PC-3 (cell line): ENCODE measurements around the gene PGBD5. TPM values are rescaled to one million over a fixed set of nuclear protein-coding genes. Genes with fewer than 3 reads are reported as not detected.

Experiments used
- ATAC-seq: fragments of 200-7000 bp; cut with Tn5 transposase; 2 replicates; pipeline ENCODE4 v1.9.1; 2020; ENCODE audit warnings: mild to moderate bottlenecking, moderate library complexity
- BruUV-seq: library from RNA; stranded (reverse); fragments of 400-500 nt; replicated peaks from 2 replicates; lab custom pipeline; 2021; lab: Mats Ljungman, UMichigan
- CTCF ChIA-PET: fragments of 300-600 bp; sonication (Branson Sonifier 250); formaldehyde crosslinking; loops from one replicate; lab custom pipeline; 2022; ENCODE audit warnings: antibody characterized with exemption; lab: Charles Lee
- POLR2A ChIA-PET: fragments of 300-600 bp; sonication (Branson Sonifier 250); formaldehyde crosslinking; loops from one replicate; lab custom pipeline; 2022; ENCODE audit warnings: antibody characterized with exemption; ENCODE audit not compliant: unreplicated experiment; lab: Charles Lee
- DNase-seq: peaks from one replicate; pipeline ENCODE4 v3.0.0-alpha.2; 2015
- H2AFZ ChIP-seq: fragments of 300-600 bp; sonication (generic); 2 replicates; pipeline ENCODE4 v1.6.0; 2016; ENCODE audit warnings: antibody characterized with exemption, low read length
- H3F3A ChIP-seq: fragments of 300-600 bp; sonication (generic); one replicate; pipeline ENCODE4 v1.6.0; 2017; ENCODE audit warnings: antibody characterized with exemption, low read length, control low read depth, mild to moderate bottlenecking; ENCODE audit not compliant: unreplicated experiment
- H3K27ac ChIP-seq: fragments of 300-600 bp; sonication (generic); 2 replicates; pipeline ENCODE4 v1.5.1; 2016; ENCODE audit warnings: mild to moderate bottlenecking, low read length
- H3K27me3 ChIP-seq: fragments of 300-600 bp; sonication (generic); 2 replicates; pipeline ENCODE4 v1.6.1; 2016; ENCODE audit warnings: low read length, mixed read lengths
- H3K36me3 ChIP-seq: fragments of 300-600 bp; sonication (generic); 2 replicates; pipeline ENCODE4 v1.6.1; 2016; ENCODE audit warnings: low read depth, mixed run types, low read length, mixed read lengths
- H3K4me1 ChIP-seq: fragments of 300-600 bp; sonication (generic); 2 replicates; pipeline ENCODE4 v1.5.1; 2016; ENCODE audit warnings: low read length; ENCODE audit not compliant: insufficient read depth
- H3K4me2 ChIP-seq: fragments of 300-600 bp; sonication (generic); 2 replicates; pipeline ENCODE4 v1.6.0; 2016; ENCODE audit warnings: low read length
- H3K4me3 ChIP-seq: fragments of 300-600 bp; sonication (generic); 2 replicates; pipeline ENCODE4 v1.5.1; 2016; ENCODE audit warnings: mild to moderate bottlenecking, low read length, mixed read lengths
- H3K79me2 ChIP-seq: fragments of 300-600 bp; sonication (generic); 2 replicates; pipeline ENCODE4 v1.6.1; 2017; ENCODE audit warnings: low read length, mixed read lengths
- H3K9ac ChIP-seq: fragments of 300-600 bp; sonication (generic); 2 replicates; pipeline ENCODE4 v1.6.0; 2016; ENCODE audit warnings: mild to moderate bottlenecking, low read length
- H3K9me2 ChIP-seq: fragments of 300-600 bp; sonication (generic); replicated peaks from 2 replicates; pipeline ENCODE4 v1.6.1; 2016; ENCODE audit warnings: mixed run types, low read length, mixed read lengths
- H3K9me3 ChIP-seq: fragments of 300-600 bp; sonication (generic); 2 replicates; pipeline ENCODE4 v1.6.1; 2016; ENCODE audit warnings: low read length, mixed read lengths
- H4K20me1 ChIP-seq: fragments of 300-600 bp; sonication (generic); 2 replicates; pipeline ENCODE4 v1.6.1; 2016; ENCODE audit warnings: low read length, mixed read lengths
- CTCF ChIP-seq: fragments of 300-600 bp; sonication (generic); conservative IDR thresholded peaks from 2 replicates; pipeline ENCODE4 v1.5.1; 2017; ENCODE audit warnings: antibody characterized with exemption, low read depth, mild to moderate bottlenecking, low read length
- EZH2 ChIP-seq: fragments of 300-600 bp; sonication (generic); IDR thresholded peaks from one replicate; pipeline ENCODE4 v1.6.1; 2017; ENCODE audit warnings: antibody characterized with exemption, mild to moderate bottlenecking, low read length; ENCODE audit not compliant: unreplicated experiment
- EZH2phosphoT487 ChIP-seq: fragments of 300-600 bp; sonication (generic); IDR thresholded peaks from 2 replicates; pipeline ENCODE4 v1.6.1; 2018; ENCODE audit warnings: mild to moderate bottlenecking, antibody characterized with exemption, low read length, borderline replicate concordance
- intact Hi-C: fragments of 100-400 bp; cut with micrococcal nuclease; formaldehyde crosslinking; loops from 2 replicates; pipeline ENCODE4 v1.9.0; 2023
- total RNA-seq: library from RNA; depleted of rRNA; stranded (reverse); fragments of >200 nt; gene quantifications from 2 replicates; pipeline ENCODE4 v1.2.3, GENCODE V29; 2014

Gene PGBD5
- total RNA-seq, 1 experiment from 2014 or later, result under 0.01 TPM

DNA sequence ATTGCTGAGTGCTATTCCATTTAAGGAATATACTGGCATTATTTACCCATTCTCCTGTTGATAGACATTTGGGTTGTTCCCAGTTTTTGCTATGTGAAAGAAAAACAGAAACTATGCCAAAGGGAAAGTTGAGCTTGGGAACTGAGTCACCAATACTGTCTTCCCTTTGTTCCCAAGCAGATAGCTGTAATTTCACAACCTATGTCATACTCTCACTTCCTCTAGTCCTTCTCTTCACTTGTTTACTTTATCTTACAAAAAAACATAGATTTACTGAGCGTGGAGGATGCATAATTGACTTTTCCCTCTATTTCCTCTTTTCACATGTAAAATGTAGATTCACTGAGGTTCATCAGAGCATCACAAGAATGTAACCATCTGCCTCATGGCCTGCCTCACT lies 32.4 kb upstream of the PGBD5 start:
- ChIA-PET POLR2A (no interaction called here), CTCF (no interaction called here)
- H3K4me1 ChIP-seq, result peaks cover 19% of the 10 kb centered on the region
- no peaks in the 10 kb centered on the region for H3F3A ChIP-seq
- H3K4me3 ChIP-seq, result no peak overlapping the region
- no peak overlapping the region for H2AFZ ChIP-seq
- peak overlapping the region; percentile 37 for H3K4me2 ChIP-seq
- H3K36me3 ChIP-seq, result no peaks in the 10 kb centered on the region
- peak; percentile 67 for DNase-seq
- no peaks in the 10 kb centered on the region for H3K9me2 ChIP-seq
- ATAC-seq, result peak; percentile 45; the same call in 1 of the 2 replicates
- no peaks in the 10 kb centered on the region for H4K20me1 ChIP-seq
- peaks cover 62% of the 10 kb centered on the region for H3K27me3 ChIP-seq
- peak overlapping the region; percentile 5; the same call in 1 of the 2 replicates for H3K9ac ChIP-seq
- H3K9me3 ChIP-seq, result no peaks in the 10 kb centered on the region
- intact Hi-C loops, result no loop called here
- TF ChIP-seq CTCF, result no peak
- no peak for TF ChIP-seq EZH2phosphoT487
- BruUV-seq, result no TSS peak
- H3K27ac ChIP-seq, result peak overlapping the region; percentile 62
- no peaks in the 10 kb centered on the region for H3K79me2 ChIP-seq

DNA sequence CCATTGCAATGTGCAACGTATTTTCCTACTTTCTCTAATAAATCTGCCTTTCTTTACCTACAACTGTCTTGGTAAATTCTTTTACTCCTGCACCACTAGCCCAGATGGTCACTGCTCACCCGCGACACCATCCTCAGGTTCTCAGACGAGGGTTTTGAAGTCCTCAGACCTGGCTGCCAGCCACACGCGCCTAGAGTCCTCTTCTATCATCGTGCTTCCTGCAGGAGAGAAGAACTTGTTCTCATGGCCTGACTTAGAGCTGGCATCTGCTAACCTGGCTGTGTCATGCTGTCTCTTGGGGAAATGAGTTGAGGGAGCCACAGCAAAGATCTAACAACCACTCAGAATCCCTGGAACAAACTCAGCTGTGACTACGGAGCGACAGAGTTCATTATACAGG lies 30.3 kb upstream of the PGBD5 start:
- ChIA-PET POLR2A (no interaction called here), CTCF (no interaction called here)
- Histone ChIP-seq H3K36me3 (no peaks in the 10 kb centered on the region), H3K4me2 (no peak overlapping the region), H3K79me2 (no peaks in the 10 kb centered on the region), H3F3A (no peaks in the 10 kb centered on the region), H4K20me1 (no peaks in the 10 kb centered on the region), H3K9me2 (no peaks in the 10 kb centered on the region), H3K27ac (no peak overlapping the region), H3K4me1 (peaks cover 19% of the 10 kb centered on the region), H3K4me3 (no peak overlapping the region), H3K9ac (no peak overlapping the region), H2AFZ (no peak overlapping the region), H3K9me3 (no peaks in the 10 kb centered on the region), H3K27me3 (peaks cover 68% of the 10 kb centered on the region)
- DNase-seq (no peak), ATAC-seq (no peak)
- BruUV-seq, result no TSS peak
- TF ChIP-seq EZH2 (no peak), EZH2phosphoT487 (no peak), CTCF (no peak)
- intact Hi-C loops, result no loop called here

DNA sequence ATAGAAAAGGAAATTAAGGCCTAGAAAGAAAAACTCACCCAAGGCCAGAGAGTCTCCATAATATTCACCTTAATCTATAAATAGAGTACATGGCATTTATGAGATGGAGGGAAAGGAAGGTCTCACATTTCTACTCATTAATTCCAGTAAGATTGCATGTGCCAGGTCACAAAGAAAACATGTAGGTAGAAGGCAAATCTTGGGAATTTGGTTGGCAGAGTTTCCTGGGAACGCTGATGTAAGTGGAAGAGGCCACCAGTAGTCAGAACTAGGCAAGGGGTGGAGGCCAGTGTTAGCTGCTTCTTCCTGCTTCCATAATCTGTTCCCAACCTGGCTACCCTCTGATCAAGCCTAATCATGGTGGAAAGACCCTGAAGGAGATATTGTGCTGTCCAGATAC lies 29.2 kb upstream of the PGBD5 start:
- DNase-seq (no peak), ATAC-seq (no peak)
- intact Hi-C loops, result no loop called here
- peaks cover 19% of the 10 kb centered on the region for H3K4me1 ChIP-seq
- H3F3A ChIP-seq, result no peaks in the 10 kb centered on the region
- H3K4me2 ChIP-seq, result no peak overlapping the region
- no peaks in the 10 kb centered on the region for H4K20me1 ChIP-seq
- H2AFZ ChIP-seq, result no peak overlapping the region
- H3K9ac ChIP-seq, result no peak overlapping the region
- no peak overlapping the region for H3K4me3 ChIP-seq
- H3K79me2 ChIP-seq, result no peaks in the 10 kb centered on the region
- H3K27me3 ChIP-seq, result peaks cover 60% of the 10 kb centered on the region
- no peaks in the 10 kb centered on the region for H3K9me2 ChIP-seq
- no peak overlapping the region for H3K27ac ChIP-seq
- H3K36me3 ChIP-seq, result no peaks in the 10 kb centered on the region
- no peaks in the 10 kb centered on the region for H3K9me3 ChIP-seq
- ChIA-PET POLR2A (no interaction called here), CTCF (no interaction called here)
- TF ChIP-seq EZH2 (no peak), EZH2phosphoT487 (no peak), CTCF (no peak)
- BruUV-seq, result no TSS peak
